Testis (tissue), 3 donors: ENCODE results near the gene EXOC2. TPM values are rescaled to one million over a fixed set of nuclear protein-coding genes. Genes with fewer than 3 reads are reported as not detected.

ENCODE experiments used
- DNase-seq: peaks from one replicate; pipeline ENCODE4 v3.0.0-alpha.2; 2019
- H3K27ac ChIP-seq, 2 donors: fragments of 200-600 bp; sonication (generic); one replicate each; pipeline ENCODE4 v1.5.1; 2019
- H3K27me3 ChIP-seq: fragments of 200-600 bp; sonication (generic); one replicate; pipeline ENCODE4 v1.5.1; 2019
- H3K36me3 ChIP-seq: fragments of 200-600 bp; sonication (generic); one replicate; pipeline ENCODE4 v1.5.1; 2017; ENCODE audit warnings: low read depth; ENCODE audit errors: missing control alignments
- H3K4me1 ChIP-seq: fragments of 200-600 bp; sonication (generic); one replicate; pipeline ENCODE4 v1.5.1; 2019
- H3K4me3 ChIP-seq, 2 donors: fragments of 200-600 bp; sonication (generic); one replicate each; pipeline ENCODE4 v1.5.1; 2017 to 2019
- H3K9me3 ChIP-seq: fragments of 200-600 bp; sonication (generic); one replicate; pipeline ENCODE4 v1.5.1; 2017
- POLR2A ChIP-seq: fragments of 450-650 bp; IDR thresholded peaks from one replicate; pipeline ENCODE4 v1.6.1; 2017; ENCODE audit warnings: antibody characterized with exemption, mild to moderate bottlenecking, moderate library complexity
- WGBS, 2 donors: methylation state at CpG; one replicate each; pipeline ENCODE4 v1.1.5; 2018; 5-methylcytosine and 5-hydroxymethylcytosine counted together
- intact Hi-C: fragments of 100-400 bp; cut with DNase I; formaldehyde crosslinking; loops from one replicate; pipeline ENCODE4 v1.15.1; 2023; ENCODE audit warnings: low total_unique reads
- polyA plus RNA-seq: library from polyadenylated mRNA; stranded (reverse); fragments of 350-450 nt; fragmentation: Illumina TruSeq; extraction: RNeasy Lipid Tissue Mini Kit (QIAGEN cat#74804); gene quantifications from one replicate; pipeline ENCODE4 v1.2.3, GENCODE V29; 2014; ENCODE audit warnings: low read depth, low replicate concordance; ENCODE audit not compliant: insufficient read depth
- total RNA-seq, 2 donors: library from RNA; depleted of rRNA; stranded (reverse); fragments of >200 nt; gene quantifications; one replicate each; pipeline ENCODE4 v1.2.3, GENCODE V29; 2016
- TF ChIP-seq, protein P1 (sequence below), 3 experiments: fragments of 450-650 bp in 2 of 3; fragments of 200-600 bp in 1 of 3; sonication (generic) in 1 of 3; IDR thresholded peaks; one replicate each; pipeline ENCODE4 v1.5.1; 2016 to 2019; ENCODE audit warnings: antibody characterized with exemption in 3 of 3, mild to moderate bottlenecking in 2 of 3, moderate library complexity in 1 of 3

Gene EXOC2
- total and polyA plus RNA-seq, 3 donors from 2014 or later: 32.8 to 51.0 (median 44.3) TPM

DNA sequence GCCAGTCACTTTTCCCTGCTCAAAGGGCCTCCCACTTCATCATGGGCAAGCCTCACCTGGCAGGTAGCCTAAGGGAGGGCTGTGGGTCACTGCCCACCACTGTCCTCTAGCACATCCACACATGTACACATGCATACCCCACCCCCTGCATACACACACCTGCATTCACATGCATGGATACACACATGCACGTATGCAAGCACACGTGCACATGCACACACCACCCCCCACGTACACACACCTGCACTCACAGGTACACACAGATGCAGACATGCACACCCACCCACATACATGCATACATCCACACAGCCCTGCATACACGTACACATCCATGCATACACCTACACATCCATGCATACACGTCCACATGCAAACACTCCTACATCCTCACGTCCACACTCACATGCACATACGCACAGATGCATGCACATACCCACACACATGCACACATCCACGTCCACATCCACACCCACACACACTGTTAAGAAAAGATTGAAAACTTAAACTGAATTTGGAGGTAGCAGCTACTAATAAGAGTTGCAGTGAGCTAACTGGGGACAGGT is 14.0 kb upstream of the EXOC2 start:
- H3K9me3 ChIP-seq: no peaks in the 10 kb centered on the region
- H3K36me3 ChIP-seq: no peaks in the 10 kb centered on the region
- no peak for TF ChIP-seq POLR2A
- TF ChIP-seq, protein P1, sequence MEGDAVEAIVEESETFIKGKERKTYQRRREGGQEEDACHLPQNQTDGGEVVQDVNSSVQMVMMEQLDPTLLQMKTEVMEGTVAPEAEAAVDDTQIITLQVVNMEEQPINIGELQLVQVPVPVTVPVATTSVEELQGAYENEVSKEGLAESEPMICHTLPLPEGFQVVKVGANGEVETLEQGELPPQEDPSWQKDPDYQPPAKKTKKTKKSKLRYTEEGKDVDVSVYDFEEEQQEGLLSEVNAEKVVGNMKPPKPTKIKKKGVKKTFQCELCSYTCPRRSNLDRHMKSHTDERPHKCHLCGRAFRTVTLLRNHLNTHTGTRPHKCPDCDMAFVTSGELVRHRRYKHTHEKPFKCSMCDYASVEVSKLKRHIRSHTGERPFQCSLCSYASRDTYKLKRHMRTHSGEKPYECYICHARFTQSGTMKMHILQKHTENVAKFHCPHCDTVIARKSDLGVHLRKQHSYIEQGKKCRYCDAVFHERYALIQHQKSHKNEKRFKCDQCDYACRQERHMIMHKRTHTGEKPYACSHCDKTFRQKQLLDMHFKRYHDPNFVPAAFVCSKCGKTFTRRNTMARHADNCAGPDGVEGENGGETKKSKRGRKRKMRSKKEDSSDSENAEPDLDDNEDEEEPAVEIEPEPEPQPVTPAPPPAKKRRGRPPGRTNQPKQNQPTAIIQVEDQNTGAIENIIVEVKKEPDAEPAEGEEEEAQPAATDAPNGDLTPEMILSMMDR (IDR thresholded peaks at IDR 0.05): no peak
- H3K4me1 ChIP-seq: no peaks in the 10 kb centered on the region
- 90 to 94% methylated on average over 8 of the region's 8 CpGs for WGBS, 2 donors
- no peak overlapping the region for H3K4me3 ChIP-seq
- H3K27me3 ChIP-seq: no peaks in the 10 kb centered on the region
- H3K27ac ChIP-seq: no peak overlapping the region
- intact Hi-C loops: no loop called here
- DNase-seq: no peak

DNA sequence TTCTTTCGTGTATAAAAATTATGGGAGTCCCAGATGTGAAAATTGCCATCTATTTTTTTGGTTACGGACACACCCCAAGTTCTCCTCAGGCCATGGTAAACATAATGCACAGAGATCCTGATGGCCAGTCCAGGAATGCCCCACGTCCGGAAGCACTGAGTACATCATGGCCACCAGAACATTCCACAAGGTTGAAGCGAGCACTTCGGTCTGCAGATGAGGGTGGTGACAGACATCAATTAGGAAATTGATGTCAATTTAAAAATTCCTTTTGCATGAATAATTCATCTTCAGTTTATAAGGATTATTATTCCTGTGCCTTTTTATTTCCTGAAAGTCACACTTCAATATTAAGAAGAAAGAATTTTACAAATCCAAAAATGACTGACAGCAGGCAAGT is 13.2 kb upstream of the EXOC2 start:
- intact Hi-C loops: no loop called here
- TF ChIP-seq POLR2A: no peak
- TF ChIP-seq, protein P1 (IDR thresholded peaks at IDR 0.05): no peak
- DNase-seq: no peak
- H3K4me3 ChIP-seq: no peak overlapping the region
- H3K36me3 ChIP-seq: no peaks in the 10 kb centered on the region
- H3K4me1 ChIP-seq: no peaks in the 10 kb centered on the region
- H3K9me3 ChIP-seq: no peaks in the 10 kb centered on the region
- H3K27me3 ChIP-seq: no peaks in the 10 kb centered on the region
- WGBS, 2 donors: 90 to 95% methylated on average over 6 of the region's 6 CpGs
- no peak overlapping the region for H3K27ac ChIP-seq

DNA sequence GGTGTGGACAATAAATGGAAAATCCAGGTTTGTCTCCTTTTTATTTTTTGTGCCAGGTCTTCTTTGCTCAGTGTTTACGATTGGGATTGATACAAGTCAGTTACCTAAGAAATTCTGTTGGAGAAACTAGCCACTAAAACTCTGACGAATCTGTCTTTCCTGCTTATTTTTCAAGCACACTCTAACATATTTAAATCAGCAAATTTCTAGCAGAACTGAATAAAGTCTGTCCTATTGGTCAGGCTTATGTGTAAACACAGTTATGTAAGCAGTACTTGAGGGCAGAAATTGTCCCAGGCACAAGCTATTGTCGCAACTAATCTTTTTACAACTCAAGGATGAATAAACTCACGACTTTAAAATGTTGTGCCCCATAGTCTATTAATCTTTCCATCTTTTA is 12.1 kb upstream of the EXOC2 start:
- H3K36me3 ChIP-seq: no peaks in the 10 kb centered on the region
- no peak for DNase-seq
- no peaks in the 10 kb centered on the region for H3K9me3 ChIP-seq
- intact Hi-C loops: no loop called here
- H3K4me1 ChIP-seq: no peaks in the 10 kb centered on the region
- TF ChIP-seq POLR2A: no peak
- TF ChIP-seq, protein P1 (IDR thresholded peaks at IDR 0.05): no peak
- no peak overlapping the region for H3K4me3 ChIP-seq
- 63 to 68% methylated on average over 4 of the region's 4 CpGs for WGBS, 2 donors
- no peak overlapping the region for H3K27ac ChIP-seq
- H3K27me3 ChIP-seq: no peaks in the 10 kb centered on the region

DNA sequence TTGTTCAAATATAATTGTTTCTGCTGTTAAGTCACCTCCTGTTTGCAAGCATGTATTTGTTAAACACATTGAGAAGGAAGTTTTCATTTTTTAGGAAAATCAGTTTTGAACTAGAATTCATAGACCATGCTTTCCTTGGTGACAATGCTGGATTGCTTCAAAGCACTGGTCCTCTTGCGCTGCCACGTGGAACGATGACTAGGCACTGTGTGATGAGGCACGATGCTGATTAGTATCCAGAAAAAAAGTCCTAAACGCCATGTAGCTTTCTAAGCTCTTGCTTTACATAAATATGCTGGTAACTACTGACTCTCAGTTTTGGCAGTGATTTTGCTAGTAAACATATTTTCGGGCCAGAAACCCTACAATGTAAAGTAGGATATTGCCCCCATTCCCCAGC is 11.1 kb upstream of the EXOC2 start:
- Histone ChIP-seq H3K9me3 (no peaks in the 10 kb centered on the region), H3K27me3 (no peaks in the 10 kb centered on the region), H3K27ac (no peak overlapping the region), H3K4me3 (no peak overlapping the region), H3K4me1 (no peaks in the 10 kb centered on the region), H3K36me3 (no peaks in the 10 kb centered on the region)
- no peak for DNase-seq
- TF ChIP-seq, protein P1 (IDR thresholded peaks at IDR 0.05): no peak
- no peak for TF ChIP-seq POLR2A
- 92 to 93% methylated on average over 6 of the region's 6 CpGs for WGBS, 2 donors
- intact Hi-C loops: no loop called here

DNA sequence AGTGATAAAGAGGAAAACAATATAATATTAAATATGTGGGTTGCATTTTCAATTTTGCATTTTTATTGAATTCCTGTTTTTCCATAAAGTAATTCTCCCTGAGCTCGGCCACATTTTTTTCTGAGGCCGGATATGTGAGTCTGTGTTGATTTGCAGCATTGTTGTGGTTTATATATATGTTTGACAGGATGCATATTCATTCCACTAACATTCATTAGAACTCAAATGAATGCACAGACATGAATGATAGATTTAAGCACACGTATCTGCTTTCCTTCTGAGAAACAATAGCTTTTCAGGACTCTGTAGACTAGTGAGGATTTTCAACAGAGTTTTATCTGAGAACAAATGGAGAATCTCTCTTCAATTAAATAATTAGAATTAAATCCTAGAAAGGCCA is 10.6 kb upstream of the EXOC2 start:
- no peak for DNase-seq
- H3K4me3 ChIP-seq: no peak overlapping the region
- 94 to 96% methylated on average over 3 of the region's 3 CpGs for WGBS, 2 donors
- H3K9me3 ChIP-seq: no peaks in the 10 kb centered on the region
- TF ChIP-seq, protein P1 (IDR thresholded peaks at IDR 0.05): no peak
- TF ChIP-seq POLR2A: no peak
- intact Hi-C loops: no loop called here
- H3K36me3 ChIP-seq: no peaks in the 10 kb centered on the region
- no peaks in the 10 kb centered on the region for H3K27me3 ChIP-seq
- H3K4me1 ChIP-seq: no peaks in the 10 kb centered on the region
- H3K27ac ChIP-seq: no peak overlapping the region
